Hepatocyte (in vitro differentiated cells): ENCODE results near the gene CADPS2. TPM values are rescaled to one million over a fixed set of nuclear protein-coding genes. Genes with fewer than 3 reads are reported as not detected.

Experiments
- DNase-seq: peaks from one replicate; pipeline ENCODE4 v3.0.0-alpha.2; 2016; ENCODE audit warnings: low spot score
- H2AFZ ChIP-seq: fragments of 200-600 bp; sonication (generic); 2 replicates; pipeline ENCODE4 v1.6.0; 2016; ENCODE audit warnings: antibody characterized with exemption, mild to moderate bottlenecking
- H3K27ac ChIP-seq: fragments of 200-600 bp; sonication (generic); 2 replicates; pipeline ENCODE4 v1.5.1; 2016; ENCODE audit warnings: mild to moderate bottlenecking
- H3K27me3 ChIP-seq: fragments of 200-600 bp; sonication (generic); 2 replicates; pipeline ENCODE4 v1.6.1; 2016
- H3K36me3 ChIP-seq: fragments of 200-600 bp; sonication (generic); replicated peaks from 2 replicates; pipeline ENCODE4 v1.5.1; 2016; ENCODE audit warnings: low read depth; ENCODE audit not compliant: insufficient read depth
- H3K4me1 ChIP-seq: fragments of 200-600 bp; sonication (generic); 2 replicates; pipeline ENCODE4 v1.5.1; 2016; ENCODE audit warnings: mild to moderate bottlenecking, moderate library complexity; ENCODE audit not compliant: insufficient read depth
- H3K4me2 ChIP-seq: fragments of 200-600 bp; sonication (generic); 2 replicates; pipeline ENCODE4 v1.6.0; 2016
- H3K4me3 ChIP-seq: fragments of 200-600 bp; sonication (generic); 2 replicates; pipeline ENCODE4 v1.5.1; 2016; ENCODE audit warnings: mild to moderate bottlenecking
- H3K79me2 ChIP-seq: fragments of 200-600 bp; sonication (generic); 2 replicates; pipeline ENCODE4 v1.6.0; 2017; ENCODE audit warnings: mild to moderate bottlenecking
- H3K9me2 ChIP-seq: fragments of 200-600 bp; sonication (generic); replicated peaks from 2 replicates; pipeline ENCODE4 v1.6.0; 2017; ENCODE audit warnings: mild to moderate bottlenecking; ENCODE audit not compliant: insufficient read depth
- H3K9me3 ChIP-seq: fragments of 200-600 bp; sonication (generic); 2 replicates; pipeline ENCODE4 v1.5.1; 2016; ENCODE audit warnings: low read depth, mild to moderate bottlenecking
- H4K20me1 ChIP-seq: fragments of 200-600 bp; sonication (generic); 2 replicates; pipeline ENCODE4 v1.6.0; 2016; ENCODE audit warnings: mild to moderate bottlenecking; ENCODE audit not compliant: insufficient read depth, poor library complexity, severe bottlenecking
- EZH2 ChIP-seq: fragments of 200-600 bp; sonication (generic); IDR thresholded peaks from 2 replicates; pipeline ENCODE4 v1.6.1; 2016; ENCODE audit warnings: antibody characterized with exemption, mild to moderate bottlenecking, borderline replicate concordance
- EZH2phosphoT487 ChIP-seq: fragments of 200-600 bp; sonication (generic); IDR thresholded peaks from one replicate; pipeline ENCODE4 v1.6.1; 2018; ENCODE audit warnings: antibody characterized with exemption, mild to moderate bottlenecking, low read depth, moderate library complexity; ENCODE audit not compliant: unreplicated experiment, severe bottlenecking
- WGBS: methylation state at CpG from one replicate; pipeline ENCODE4 v1.1.6; 2016; ENCODE audit warnings: low lambda C conversion rate; ENCODE audit errors: missing lambda C conversion rate; 5-methylcytosine and 5-hydroxymethylcytosine counted together
- polyA plus RNA-seq: library from polyadenylated mRNA; unstranded; fragments of >200 nt; fragmentation: Nextera tagmentation; extraction: Ambion mirVana; gene quantifications from 2 replicates; pipeline ENCODE4 v1.2.1, GENCODE V29; 2016
- total RNA-seq: library from RNA; depleted of rRNA; stranded (reverse); fragments of >200 nt; gene quantifications from 2 replicates; pipeline ENCODE4 v1.2.3, GENCODE V29; 2014
- TF ChIP-seq, protein P1 (sequence below): fragments of 200-600 bp; sonication (generic); IDR thresholded peaks from 2 replicates; pipeline ENCODE4 v1.5.1; 2016; ENCODE audit warnings: antibody characterized with exemption, mild to moderate bottlenecking; ENCODE audit not compliant: poor library complexity

CADPS2 gene
- total and polyA plus RNA-seq, 2 experiments from 2014 or later, result 15.7 to 37.4 TPM

DNA sequence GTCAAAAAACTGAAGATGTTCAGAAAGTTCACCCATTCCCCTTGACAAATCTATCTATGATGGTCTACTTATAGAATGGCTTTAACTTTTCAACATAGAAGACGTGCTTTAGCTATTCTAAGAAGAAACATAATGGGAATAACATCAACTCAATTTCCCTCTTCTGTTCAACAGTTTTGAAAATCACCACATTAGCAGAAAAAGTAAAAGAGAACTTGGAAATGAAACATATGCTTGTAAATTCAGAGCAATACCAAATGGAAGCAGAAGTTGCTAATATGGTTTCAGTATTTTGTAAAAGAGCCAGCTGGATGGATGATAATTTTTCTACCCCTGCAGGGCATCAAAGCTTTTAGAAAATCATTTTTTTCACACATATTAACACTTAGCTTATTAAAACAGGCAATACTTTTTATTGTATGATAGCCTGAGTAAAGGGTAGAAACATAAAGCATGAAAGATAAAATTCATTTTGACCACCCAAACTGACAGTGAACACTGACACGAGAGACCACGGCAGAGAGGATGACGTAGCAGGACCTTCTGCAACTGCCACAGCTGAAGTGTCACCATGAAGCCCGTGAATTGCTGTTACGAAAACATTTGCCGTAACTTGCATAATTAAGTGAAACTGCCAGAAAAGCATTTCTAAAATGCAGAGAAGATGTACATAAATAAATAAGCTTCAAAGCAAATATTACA is 542.5 kb downstream of the CADPS2 start:
- Histone ChIP-seq H3K36me3 (no peaks in the 10 kb centered on the region), H3K27me3 (no peaks in the 10 kb centered on the region), H3K4me3 (no peak overlapping the region), H2AFZ (no peak overlapping the region), H3K9me3 (no peaks in the 10 kb centered on the region), H3K79me2 (no peaks in the 10 kb centered on the region), H3K4me2 (no peak overlapping the region), H3K27ac (no peak overlapping the region), H3K4me1 (no peaks in the 10 kb centered on the region), H4K20me1 (no peaks in the 10 kb centered on the region), H3K9me2 (no peaks in the 10 kb centered on the region)
- no peak for DNase-seq
- 88% methylated on average over 7 of the region's 7 CpGs for WGBS
- TF ChIP-seq, protein P1, sequence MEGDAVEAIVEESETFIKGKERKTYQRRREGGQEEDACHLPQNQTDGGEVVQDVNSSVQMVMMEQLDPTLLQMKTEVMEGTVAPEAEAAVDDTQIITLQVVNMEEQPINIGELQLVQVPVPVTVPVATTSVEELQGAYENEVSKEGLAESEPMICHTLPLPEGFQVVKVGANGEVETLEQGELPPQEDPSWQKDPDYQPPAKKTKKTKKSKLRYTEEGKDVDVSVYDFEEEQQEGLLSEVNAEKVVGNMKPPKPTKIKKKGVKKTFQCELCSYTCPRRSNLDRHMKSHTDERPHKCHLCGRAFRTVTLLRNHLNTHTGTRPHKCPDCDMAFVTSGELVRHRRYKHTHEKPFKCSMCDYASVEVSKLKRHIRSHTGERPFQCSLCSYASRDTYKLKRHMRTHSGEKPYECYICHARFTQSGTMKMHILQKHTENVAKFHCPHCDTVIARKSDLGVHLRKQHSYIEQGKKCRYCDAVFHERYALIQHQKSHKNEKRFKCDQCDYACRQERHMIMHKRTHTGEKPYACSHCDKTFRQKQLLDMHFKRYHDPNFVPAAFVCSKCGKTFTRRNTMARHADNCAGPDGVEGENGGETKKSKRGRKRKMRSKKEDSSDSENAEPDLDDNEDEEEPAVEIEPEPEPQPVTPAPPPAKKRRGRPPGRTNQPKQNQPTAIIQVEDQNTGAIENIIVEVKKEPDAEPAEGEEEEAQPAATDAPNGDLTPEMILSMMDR, result no peak
- TF ChIP-seq EZH2phosphoT487 (no peak), EZH2 (no peak)

DNA sequence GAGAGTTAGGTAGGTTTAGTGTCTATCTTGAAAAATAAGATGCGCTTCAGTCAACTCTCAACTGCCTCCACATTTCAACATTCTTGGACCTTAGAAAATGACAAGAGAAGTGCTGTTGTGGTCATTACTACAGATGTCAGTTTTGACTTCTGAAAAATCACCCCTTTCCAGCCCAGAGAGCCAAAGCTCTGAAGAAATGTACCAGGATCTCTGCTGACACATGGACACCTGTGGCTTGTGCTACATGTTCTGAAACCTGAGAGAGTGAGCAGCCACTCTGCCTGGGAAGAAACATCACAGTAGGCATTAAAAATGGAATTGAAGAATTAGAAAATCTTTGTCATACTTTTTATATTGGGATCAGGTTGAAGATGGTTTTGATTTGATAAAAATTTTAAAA is 545.8 kb downstream of the CADPS2 start:
- DNase-seq, result no peak
- TF ChIP-seq, protein P1, result no peak
- TF ChIP-seq EZH2phosphoT487 (no peak), EZH2 (no peak)
- no peaks in the 10 kb centered on the region for H3K9me2 ChIP-seq
- H3K4me1 ChIP-seq, result no peaks in the 10 kb centered on the region
- no peak overlapping the region for H3K4me2 ChIP-seq
- no peaks in the 10 kb centered on the region for H3K36me3 ChIP-seq
- no peak overlapping the region for H2AFZ ChIP-seq
- H4K20me1 ChIP-seq, result no peaks in the 10 kb centered on the region
- H3K9me3 ChIP-seq, result no peaks in the 10 kb centered on the region
- H3K27ac ChIP-seq, result no peak overlapping the region
- no peaks in the 10 kb centered on the region for H3K27me3 ChIP-seq
- no peak overlapping the region for H3K4me3 ChIP-seq
- H3K79me2 ChIP-seq, result no peaks in the 10 kb centered on the region
- 96% methylated on average over 1 of the region's 1 CpG for WGBS

DNA sequence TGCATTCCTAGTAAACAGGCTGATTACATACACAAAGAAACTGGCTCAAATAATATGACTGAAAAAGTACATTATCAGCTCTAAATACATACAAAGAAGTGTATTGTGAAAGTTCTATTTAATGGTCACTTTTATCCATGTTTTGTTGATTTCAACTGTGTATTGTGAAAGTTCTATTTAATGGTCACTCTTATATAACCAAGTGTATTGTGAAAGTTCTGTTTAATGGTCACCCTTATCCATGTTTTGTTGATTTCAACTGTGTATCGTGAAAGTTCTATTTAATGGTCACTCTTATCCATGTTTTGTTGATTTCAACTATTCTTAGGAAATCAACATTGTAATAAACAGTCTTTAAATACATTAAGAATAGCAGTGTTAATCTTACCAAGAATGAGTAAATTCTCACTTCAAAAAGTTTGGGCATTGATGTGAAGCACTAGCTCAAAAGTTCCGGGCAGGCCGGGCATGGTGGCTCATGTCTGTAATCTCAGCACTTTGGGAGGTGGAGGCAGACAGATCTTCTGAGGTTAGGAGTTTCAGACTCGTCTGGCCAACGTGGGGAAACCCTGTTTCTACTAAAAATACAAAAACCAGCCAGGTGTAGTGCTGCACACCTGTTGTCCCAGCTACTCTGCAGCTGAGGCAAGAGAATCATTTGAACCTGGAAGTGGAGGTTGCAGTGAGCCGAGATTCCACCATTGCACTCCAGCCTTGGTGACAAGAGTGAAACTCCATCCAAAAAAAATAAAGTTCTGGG is 546.9 kb downstream of the CADPS2 start:
- Histone ChIP-seq H3K27ac (no peak overlapping the region), H3K4me1 (no peaks in the 10 kb centered on the region), H3K36me3 (no peaks in the 10 kb centered on the region), H3K9me2 (no peaks in the 10 kb centered on the region), H3K9me3 (no peaks in the 10 kb centered on the region), H2AFZ (no peak overlapping the region), H3K4me2 (no peak overlapping the region), H4K20me1 (no peaks in the 10 kb centered on the region), H3K27me3 (no peaks in the 10 kb centered on the region), H3K79me2 (no peaks in the 10 kb centered on the region), H3K4me3 (no peak overlapping the region)
- no peak for DNase-seq
- 88% methylated on average over 6 of the region's 6 CpGs for WGBS
- TF ChIP-seq, protein P1, result no peak
- TF ChIP-seq EZH2phosphoT487, result no peak
- no peak for TF ChIP-seq EZH2
